Measurements from ENCODE around the gene CACNB3.

GRCh38 chr12:48773686-48774085, 44.6 kb upstream of the CACNB3 start:
- TF ChIP-seq EZH2 (IDR thresholded peaks at IDR 0.05; ENCODE audit: borderline replicate concordance, insufficient read depth, low read depth, low read length, poor library complexity, severe bottlenecking) (no peak), CTCF (IDR thresholded peaks at IDR 0.05) (no peak)
